ENCODE measurements around the gene GPR143.
"Not testable (repeated sequence)": the region's sequence is repeated elsewhere in the genome, so short reads cannot be mapped to it uniquely, and the experiment has no call there.

Gene GPR143

GRCh38 chrX:9765737-9766097, at the start of gene GPR143:
Gene GPR143, minus strand, starts transcription at chrX:9765847. Its CDS starts 30 bp downstream, at chrX:9765817.
- DNase-seq (ENCODE audit: low spot score): no peak

- DNase-seq (ENCODE audit: low spot score): not testable (repeated sequence)
These were observed 45.4 kb upstream of the GPR143 start for GRCh38 chrX:9811086-9811485.

GRCh38 chrX:9809876-9810275, 44.2 kb upstream of the GPR143 start:
- DNase-seq (ENCODE audit: low spot score): not testable (repeated sequence)

- no peak for DNase-seq (ENCODE audit: low spot score)
These were observed 41.9 kb upstream of the GPR143 start for GRCh38 chrX:9807355-9808182.

- DNase-seq (ENCODE audit: low spot score): no peak
These were observed 40.3 kb upstream of the GPR143 start for GRCh38 chrX:9805956-9806355.

GRCh38 chrX:9804444-9804843, 38.8 kb upstream of the GPR143 start:
- DNase-seq (ENCODE audit: low spot score): no peak

GRCh38 chrX:9802737-9803136, 37.1 kb upstream of the GPR143 start:
- no peak for DNase-seq (ENCODE audit: low spot score)

- DNase-seq (ENCODE audit: low spot score): no peak
These were observed 32.0 kb upstream of the GPR143 start for GRCh38 chrX:9797384-9798360.

GRCh38 chrX:9794495-9794894, 28.8 kb upstream of the GPR143 start:
- no peak for DNase-seq (ENCODE audit: low spot score)

- no peak for DNase-seq (ENCODE audit: low spot score)
These were observed 25.2 kb upstream of the GPR143 start for GRCh38 chrX:9790866-9791265.

GRCh38 chrX:9789555-9789954, 23.9 kb upstream of the GPR143 start:
- DNase-seq (ENCODE audit: low spot score): no peak

- DNase-seq (ENCODE audit: low spot score): no peak
These were observed 23.3 kb upstream of the GPR143 start for GRCh38 chrX:9788911-9789310.

GRCh38 chrX:9786798-9787635, 21.4 kb upstream of the GPR143 start:
- no peak for DNase-seq (ENCODE audit: low spot score)

GRCh38 chrX:9785944-9786797, 20.5 kb upstream of the GPR143 start, which contains the start of gene SHROOM2:
Gene SHROOM2, plus strand, starts transcription at chrX:9786429. Its CDS starts 117 bp downstream, at chrX:9786546.
- DNase-seq (ENCODE audit: low spot score): no peak

GRCh38 chrX:9785254-9785943, 19.8 kb upstream of the GPR143 start:
- no peak for DNase-seq (ENCODE audit: low spot score)

- DNase-seq (ENCODE audit: low spot score): no peak
These were observed 18.7 kb upstream of the GPR143 start for GRCh38 chrX:9784332-9784731.

GRCh38 chrX:9781941-9782340, 16.3 kb upstream of the GPR143 start:
- DNase-seq (ENCODE audit: low spot score): no peak

- DNase-seq (ENCODE audit: low spot score): no peak
These were observed 10.3 kb upstream of the GPR143 start for GRCh38 chrX:9775930-9776329.

- no peak for DNase-seq (ENCODE audit: low spot score)
These were observed 7.3 kb upstream of the GPR143 start for GRCh38 chrX:9772943-9773342.

GRCh38 chrX:9770319-9770718, 4.7 kb upstream of the GPR143 start:
- no peak for DNase-seq (ENCODE audit: low spot score)
